Thoracic aorta (tissue), 2 donors: Measurements from ENCODE around the gene NEFH. TPM values are rescaled to one million over a fixed set of nuclear protein-coding genes. Genes with fewer than 3 reads are reported as not detected.

Source experiments
- ATAC-seq: fragments of 150-250 bp; one replicate; pipeline ENCODE4 v1.8.0; 2017; ENCODE audit warnings: low read depth; ENCODE audit not compliant: insufficient number of reproducible peaks, low FRiP score
- DNase-seq: peaks from one replicate; pipeline ENCODE4 v3.0.0-alpha.2; 2020; ENCODE audit warnings: low spot score
- H3K27ac ChIP-seq, 2 donors: fragments of 200-600 bp; sonication (generic); 1 replicate in 1 of 2; 2 replicates in 1 of 2; pipeline ENCODE4 v1.5.1; 2016; ENCODE audit warnings: mild to moderate bottlenecking in 2 of 2, moderate library complexity in 2 of 2
- H3K27me3 ChIP-seq: fragments of 200-600 bp; sonication (generic); replicated peaks from 2 replicates; pipeline ENCODE4 v1.6.0; 2016; ENCODE audit warnings: mild to moderate bottlenecking; ENCODE audit not compliant: insufficient read depth
- H3K36me3 ChIP-seq: fragments of 200-600 bp; sonication (generic); one replicate; pipeline ENCODE4 v1.5.1; 2016
- H3K4me1 ChIP-seq, 2 donors: fragments of 200-600 bp; sonication (generic); 1 replicate in 1 of 2; 2 replicates in 1 of 2; pipeline versions ENCODE4 v1.5.1 to v1.6.0; 2016; ENCODE audit warnings: low read depth in 2 of 2, mild to moderate bottlenecking in 1 of 2; ENCODE audit not compliant: control insufficient read depth in 1 of 2
- H3K4me3 ChIP-seq: fragments of 200-600 bp; sonication (generic); 2 replicates; pipeline ENCODE4 v1.5.1; 2016; ENCODE audit warnings: mild to moderate bottlenecking
- H3K9me3 ChIP-seq: fragments of 200-600 bp; sonication (generic); 2 replicates; pipeline ENCODE4 v1.5.1; 2016
- CTCF ChIP-seq: fragments of 200-600 bp; sonication (generic); IDR thresholded peaks from one replicate; pipeline ENCODE4 v1.5.1; 2019; ENCODE audit warnings: antibody characterized with exemption
- total RNA-seq, 2 donors: library from RNA; depleted of rRNA; stranded (reverse); fragments of >200 nt; gene quantifications; one replicate each; pipeline versions ENCODE4 v1.1.0 to v1.2.3, GENCODE V29; 2016

Gene NEFH
- total RNA-seq, 2 donors from 2014 or later = 0.14 to 0.85 TPM

- Histone ChIP-seq H3K4me1 (no peaks in the 10 kb centered on the region), H3K4me3 (no peak overlapping the region), H3K36me3 (no peaks in the 10 kb centered on the region), H3K27ac (no peak overlapping the region), H3K27me3 (no peaks in the 10 kb centered on the region), H3K9me3 (no peaks in the 10 kb centered on the region)
- ATAC-seq (no peak), DNase-seq (no peak)
- TF ChIP-seq CTCF = no peak
These were observed 15.4 kb upstream of the NEFH start for GRCh38 chr22:29464581-29464980.

- H3K9me3 ChIP-seq = no peaks in the 10 kb centered on the region
- no peak overlapping the region for H3K4me3 ChIP-seq
- no peak for TF ChIP-seq CTCF
- ATAC-seq (no peak), DNase-seq (no peak)
- H3K4me1 ChIP-seq = peaks cover 4 to 6% of the 10 kb centered on the region in 2 donors
- no peak overlapping the region for H3K27ac ChIP-seq
- H3K36me3 ChIP-seq = no peaks in the 10 kb centered on the region
- peaks cover 4% of the 10 kb centered on the region for H3K27me3 ChIP-seq
These were observed 10.3 kb upstream of the NEFH start for GRCh38 chr22:29469755-29470154.

- peaks cover 4% of the 10 kb centered on the region for H3K27me3 ChIP-seq
- DNase-seq = no peak
- ATAC-seq = no peak
- H3K36me3 ChIP-seq = no peaks in the 10 kb centered on the region
- no peak overlapping the region for H3K27ac ChIP-seq
- peak overlapping the region; percentile 59 for H3K4me3 ChIP-seq
- peak; percentile 70 for TF ChIP-seq CTCF
- peaks cover 4 to 6% of the 10 kb centered on the region in 2 donors for H3K4me1 ChIP-seq
- no peaks in the 10 kb centered on the region for H3K9me3 ChIP-seq
These were observed 9.7 kb upstream of the NEFH start for GRCh38 chr22:29470159-29470855.

- Histone ChIP-seq H3K9me3 (no peaks in the 10 kb centered on the region), H3K4me3 (no peak overlapping the region), H3K4me1 (peaks cover 4 to 6% of the 10 kb centered on the region in 2 donors), H3K27me3 (peaks cover 4% of the 10 kb centered on the region), H3K27ac (no peak overlapping the region), H3K36me3 (no peaks in the 10 kb centered on the region)
- no peak for TF ChIP-seq CTCF
- no peak for ATAC-seq
- no peak for DNase-seq
These were observed 7.0 kb upstream of the NEFH start for GRCh38 chr22:29473001-29473400.

- Histone ChIP-seq H3K9me3 (no peaks in the 10 kb centered on the region), H3K27me3 (peaks cover 8% of the 10 kb centered on the region), H3K27ac (no peak overlapping the region), H3K4me1 (peaks cover 6 to 8% of the 10 kb centered on the region in 2 donors), H3K36me3 (no peaks in the 10 kb centered on the region), H3K4me3 (no peak overlapping the region)
- ATAC-seq (no peak), DNase-seq (no peak)
- no peak for TF ChIP-seq CTCF
These were observed 4.5 kb upstream of the NEFH start for GRCh38 chr22:29475550-29475949.
